Measurements from ENCODE around the gene CCDC174. TPM values are rescaled to one million over a fixed set of nuclear protein-coding genes. Genes with fewer than 3 reads are reported as not detected.

Gene CCDC174
- polyA plus RNA-seq, 3 donors: 32.7 to 36.8 (median 36.8) TPM

GRCh38 chr3:14622368-14622767 is 29.2 kb upstream of the CCDC174 start:
- DNase-seq: no peak

- no peak for DNase-seq
Measured at GRCh38 chr3:14623569-14624051, 28.0 kb upstream of the CCDC174 start.

GRCh38 chr3:14624498-14624897 is 27.1 kb upstream of the CCDC174 start:
- DNase-seq: no peak

- DNase-seq: no peak
Measured at GRCh38 chr3:14625443-14625842, 26.1 kb upstream of the CCDC174 start.

- DNase-seq: no peak
Measured at GRCh38 chr3:14627815-14628214, 23.7 kb upstream of the CCDC174 start.

GRCh38 chr3:14628406-14628805 is 23.2 kb upstream of the CCDC174 start:
- no peak for DNase-seq

GRCh38 chr3:14630404-14631100 is 21.0 kb upstream of the CCDC174 start:
- DNase-seq: no peak

- no peak for DNase-seq
Measured at GRCh38 chr3:14631101-14631497, 20.5 kb upstream of the CCDC174 start.

GRCh38 chr3:14631687-14632441 is 19.7 kb upstream of the CCDC174 start:
- DNase-seq: no peak

- DNase-seq: no peak
Measured at GRCh38 chr3:14632442-14632930, 19.1 kb upstream of the CCDC174 start.

GRCh38 chr3:14633417-14633816 is 18.1 kb upstream of the CCDC174 start:
- DNase-seq: no peak

- DNase-seq: no peak
Measured at GRCh38 chr3:14633819-14634424, 17.6 kb upstream of the CCDC174 start.

- no peak for DNase-seq
Measured at GRCh38 chr3:14634763-14635400, 16.7 kb upstream of the CCDC174 start.

GRCh38 chr3:14636496-14637087 is 15.0 kb upstream of the CCDC174 start:
- DNase-seq: no peak

- DNase-seq: no peak
Measured at GRCh38 chr3:14640157-14640562, 11.4 kb upstream of the CCDC174 start.

GRCh38 chr3:14640734-14641133 is 10.8 kb upstream of the CCDC174 start:
- DNase-seq: no peak

- DNase-seq: no peak
Measured at GRCh38 chr3:14641346-14641745, 10.2 kb upstream of the CCDC174 start.

- DNase-seq: no peak
Measured at GRCh38 chr3:14645453-14645852, 6.1 kb upstream of the CCDC174 start.

- DNase-seq: no peak
Measured at GRCh38 chr3:14646131-14646573, 5.4 kb upstream of the CCDC174 start.

GRCh38 chr3:14646589-14647413 is 4.8 kb upstream of the CCDC174 start:
- no peak for DNase-seq

Measured in renal pelvis (tissue), 4 donors.